Measurements from ENCODE around the gene SUGCT.
"Not testable (repeated sequence)": the region's sequence is repeated elsewhere in the genome, so short reads cannot be mapped to it uniquely, and the experiment has no call there.

Gene SUGCT

GRCh38 chr7:40587419-40587818 lies 452.6 kb downstream of the SUGCT start:
- no peak for DNase-seq

DNA sequence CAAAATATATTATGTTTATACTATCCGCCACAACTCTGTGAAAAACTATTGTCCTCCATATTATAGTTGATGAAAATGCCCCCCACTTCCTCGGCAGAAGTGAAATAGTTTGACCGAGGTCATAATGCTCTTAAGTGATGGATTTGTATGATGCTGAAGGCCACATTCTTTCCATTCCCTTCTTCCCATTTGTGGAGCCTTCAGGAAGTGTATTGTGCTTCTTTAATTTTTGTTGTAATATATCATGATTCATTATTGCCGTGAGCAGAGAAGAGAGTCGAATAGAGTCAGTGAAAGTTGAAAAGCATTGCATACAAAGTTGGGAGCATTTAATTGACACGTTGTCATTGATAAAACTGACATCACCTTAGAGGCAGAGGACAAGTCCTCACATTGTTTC lies 460.3 kb downstream of the SUGCT start:
- no peak for DNase-seq

DNA sequence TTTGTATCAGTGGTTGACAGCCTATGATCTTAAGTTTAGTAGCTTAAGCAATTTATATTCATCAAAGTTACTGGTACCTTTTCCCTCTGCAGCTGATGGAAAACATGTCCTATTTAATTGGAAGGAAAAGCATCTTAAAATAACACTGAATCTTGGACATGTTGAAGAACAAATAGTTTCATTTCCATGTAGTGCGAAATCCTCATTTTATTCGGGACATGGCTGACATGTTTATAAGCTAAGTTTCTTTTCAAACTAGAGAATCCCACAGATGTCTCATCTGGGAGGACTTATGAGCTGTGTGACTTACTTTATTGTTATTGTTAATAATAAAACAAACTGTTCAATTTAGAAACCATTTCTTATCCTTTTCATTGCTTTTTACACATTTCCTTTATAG lies 461.0 kb downstream of the SUGCT start:
- DNase-seq, result no peak

- DNase-seq, result no peak
Observed at GRCh38 chr7:40597517-40597916, 462.7 kb downstream of the SUGCT start.

DNA sequence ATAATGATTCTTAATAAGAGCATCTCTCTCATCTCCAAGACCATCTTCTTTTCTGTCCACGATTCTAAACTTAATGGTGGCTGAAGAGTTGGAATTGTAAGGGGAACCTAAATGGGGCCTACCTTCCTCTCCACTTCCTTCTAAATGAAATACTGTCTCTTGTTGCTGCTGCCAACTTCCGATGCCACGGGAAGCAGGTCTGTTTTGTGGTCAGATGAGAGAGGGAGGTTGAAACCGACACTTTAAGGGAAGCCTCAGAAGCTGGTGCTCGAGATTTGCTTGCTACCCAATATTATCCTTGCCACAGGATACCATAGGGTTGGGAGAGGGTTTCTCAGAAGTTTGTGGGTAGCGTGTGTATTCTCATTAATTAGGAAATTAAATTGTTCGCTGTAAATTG lies 464.1 kb downstream of the SUGCT start:
- no peak for DNase-seq

DNA sequence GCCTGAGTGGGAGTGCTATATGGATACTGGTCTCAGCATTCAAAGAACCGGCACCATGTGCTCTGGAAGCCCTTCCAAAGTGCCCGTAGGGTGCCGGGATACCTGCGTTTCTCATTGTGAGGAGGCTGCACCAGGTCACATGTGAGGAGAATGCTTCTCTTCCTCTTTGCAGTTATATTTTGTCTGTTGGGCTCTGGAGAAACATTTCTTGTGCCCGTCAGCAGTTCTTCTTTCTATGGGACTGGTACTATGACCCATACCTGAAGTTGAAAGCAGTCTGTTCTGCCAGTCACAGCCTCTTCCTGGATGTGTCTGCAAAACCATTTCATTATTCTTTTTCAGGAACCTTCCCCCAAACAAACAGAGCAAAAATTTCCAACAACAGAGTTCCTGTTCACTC lies 465.0 kb downstream of the SUGCT start:
- no peak for DNase-seq

- DNase-seq, result not testable (repeated sequence)
Observed at GRCh38 chr7:40602351-40602750, 467.5 kb downstream of the SUGCT start.

DNA sequence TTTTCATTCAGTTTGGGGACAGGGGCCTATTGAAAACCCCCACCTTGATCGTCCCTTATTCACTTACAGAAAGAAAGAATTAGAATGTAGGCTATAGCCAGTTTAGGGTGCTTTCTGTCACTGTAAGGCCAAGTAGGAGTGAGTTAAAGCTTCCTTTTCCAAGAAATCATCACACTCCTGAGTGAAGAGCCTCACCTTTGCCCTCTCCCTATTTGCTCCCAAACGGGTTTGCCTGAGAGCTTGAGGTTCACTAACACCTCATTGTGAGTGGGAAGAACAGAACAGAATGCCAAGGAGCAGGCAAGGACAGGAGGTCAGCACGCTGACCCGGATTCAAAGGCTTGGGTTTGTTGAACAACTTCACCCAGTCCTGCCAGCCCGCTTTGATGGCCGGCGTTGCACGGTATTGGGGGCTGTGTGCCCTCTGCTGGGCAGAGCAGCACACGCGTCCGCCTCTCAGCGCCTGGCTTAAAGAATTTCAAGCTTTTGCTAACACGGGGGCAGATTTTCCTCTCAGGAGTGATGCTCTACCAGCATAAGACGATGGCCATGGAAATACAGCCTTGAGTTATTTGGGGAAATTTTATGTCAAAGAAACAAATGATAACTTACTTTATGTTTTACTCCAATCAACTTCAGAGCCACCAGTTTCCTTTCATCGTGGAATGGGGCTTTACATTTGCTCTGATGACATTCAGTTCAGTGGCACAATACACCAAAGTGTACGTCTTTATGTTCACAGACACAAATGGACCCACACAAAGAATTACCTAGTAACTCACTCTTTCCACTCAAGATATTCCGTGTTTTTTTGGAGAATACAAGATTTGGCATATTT lies 470.0 kb downstream of the SUGCT start:
- no peak for DNase-seq

- DNase-seq, result no peak
Observed at GRCh38 chr7:40608321-40609075, 473.7 kb downstream of the SUGCT start.

- DNase-seq, result no peak
Observed at GRCh38 chr7:40610461-40610860, 475.7 kb downstream of the SUGCT start.

GRCh38 chr7:40611095-40611871 lies 476.5 kb downstream of the SUGCT start:
- no peak for DNase-seq

GRCh38 chr7:40612298-40612697 lies 477.5 kb downstream of the SUGCT start:
- no peak for DNase-seq

DNA sequence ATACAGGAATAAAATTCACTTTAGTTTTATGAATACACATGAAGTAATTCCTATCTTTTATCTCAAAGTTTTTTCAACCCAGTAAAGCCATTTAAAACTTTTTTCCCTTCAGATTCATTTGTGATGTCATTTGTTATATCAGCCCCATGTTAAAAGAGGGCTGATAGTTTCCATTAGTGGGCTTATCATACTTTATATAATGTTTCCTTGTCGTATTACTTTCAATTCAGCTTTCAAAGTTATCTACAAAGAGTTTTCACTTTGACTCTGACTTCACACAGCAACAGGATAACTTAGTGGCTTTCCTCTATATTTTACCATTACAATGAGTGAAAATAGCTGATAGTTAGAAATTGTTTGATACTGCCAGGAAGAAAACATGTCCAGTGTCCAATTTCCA lies 484.8 kb downstream of the SUGCT start:
- no peak for DNase-seq

DNA sequence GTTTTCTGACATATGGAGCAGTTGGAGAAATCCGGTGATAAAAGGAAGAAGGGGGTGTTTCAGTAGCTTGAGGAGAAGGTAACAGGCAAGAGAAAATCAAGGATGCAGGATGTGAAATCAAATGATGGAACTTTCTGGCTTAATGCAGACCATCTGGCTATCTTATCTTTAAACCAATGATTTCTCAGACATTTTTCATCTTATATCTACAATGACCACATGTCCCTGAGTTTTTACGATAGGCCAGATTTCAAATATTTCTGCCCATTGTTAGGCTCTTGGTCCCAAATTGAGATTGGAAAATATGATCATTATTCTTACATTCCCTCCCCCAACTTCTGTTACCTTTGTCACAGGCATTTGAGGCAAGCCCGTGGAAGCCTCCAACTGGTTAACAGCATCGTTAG lies 486.8 kb downstream of the SUGCT start:
- no peak for DNase-seq

DNA sequence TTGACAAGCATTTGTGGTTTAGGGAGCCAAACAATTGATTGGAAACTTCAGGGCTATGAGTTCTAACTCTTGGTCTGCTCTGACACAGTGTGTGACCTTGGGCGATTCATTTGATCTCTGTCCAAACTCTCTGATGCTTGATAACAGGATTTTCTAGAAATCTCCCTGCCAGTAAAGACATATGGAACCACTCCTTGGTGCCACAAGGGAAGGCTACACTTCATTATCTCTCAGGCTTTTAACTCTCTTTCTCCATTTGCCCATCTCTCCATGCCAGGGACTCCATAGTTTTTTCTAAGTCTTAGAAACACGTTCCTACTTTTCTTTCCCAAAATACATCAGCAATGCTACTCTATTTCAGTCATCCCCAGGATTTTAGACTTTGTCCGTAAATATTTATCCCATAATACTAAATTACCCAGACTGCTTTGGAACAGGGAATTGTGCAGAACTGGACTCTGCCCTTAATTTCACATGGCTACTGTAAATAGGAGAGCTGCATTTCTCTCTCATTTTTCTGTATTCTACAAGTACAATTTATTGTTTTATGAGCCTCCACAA lies 488.2 kb downstream of the SUGCT start:
- no peak for DNase-seq

- DNase-seq, result no peak
Observed at GRCh38 chr7:40623863-40624262, 489.1 kb downstream of the SUGCT start.

DNA sequence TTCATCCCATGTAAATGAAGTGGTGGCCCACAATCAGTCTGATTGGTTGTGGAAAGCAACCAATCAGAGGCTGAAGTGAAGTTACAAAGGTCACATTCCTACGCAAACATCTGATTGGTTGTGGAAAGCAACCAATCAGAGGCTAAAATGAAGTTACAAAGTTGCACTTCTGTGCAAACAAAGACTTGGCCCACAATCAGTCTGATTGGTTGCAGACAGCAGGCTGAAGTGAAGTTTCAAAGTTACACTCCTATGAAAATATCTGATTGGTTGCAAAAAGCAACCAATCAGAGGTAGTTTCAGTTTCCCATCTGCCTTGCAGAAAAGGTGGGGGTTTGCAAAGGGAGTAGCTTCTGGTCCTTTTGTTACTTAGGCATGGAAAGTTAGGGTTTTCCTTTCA lies 492.6 kb downstream of the SUGCT start:
- not testable (repeated sequence) for DNase-seq

DNA sequence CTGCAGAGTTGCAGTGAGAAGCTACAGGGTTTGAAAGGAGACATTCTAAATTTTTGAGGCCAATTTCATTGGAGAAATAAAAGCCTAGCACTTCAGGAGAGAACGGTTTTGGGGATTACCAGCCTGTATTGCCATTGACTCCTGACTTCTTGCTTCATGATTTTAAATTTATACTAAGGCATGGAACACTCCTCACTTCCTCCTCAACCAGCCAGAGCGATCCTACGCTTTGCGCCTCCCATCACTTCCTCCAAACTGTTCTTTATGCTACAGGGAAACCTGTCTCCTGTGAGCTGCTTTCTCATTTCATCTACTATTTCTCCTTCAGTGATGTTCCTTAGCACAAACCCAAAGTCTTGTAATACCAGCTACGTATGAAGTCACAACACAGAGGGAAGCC lies 495.1 kb downstream of the SUGCT start:
- DNase-seq, result no peak

- DNase-seq, result no peak
Observed at GRCh38 chr7:40634118-40634517, 499.3 kb downstream of the SUGCT start.

DNA sequence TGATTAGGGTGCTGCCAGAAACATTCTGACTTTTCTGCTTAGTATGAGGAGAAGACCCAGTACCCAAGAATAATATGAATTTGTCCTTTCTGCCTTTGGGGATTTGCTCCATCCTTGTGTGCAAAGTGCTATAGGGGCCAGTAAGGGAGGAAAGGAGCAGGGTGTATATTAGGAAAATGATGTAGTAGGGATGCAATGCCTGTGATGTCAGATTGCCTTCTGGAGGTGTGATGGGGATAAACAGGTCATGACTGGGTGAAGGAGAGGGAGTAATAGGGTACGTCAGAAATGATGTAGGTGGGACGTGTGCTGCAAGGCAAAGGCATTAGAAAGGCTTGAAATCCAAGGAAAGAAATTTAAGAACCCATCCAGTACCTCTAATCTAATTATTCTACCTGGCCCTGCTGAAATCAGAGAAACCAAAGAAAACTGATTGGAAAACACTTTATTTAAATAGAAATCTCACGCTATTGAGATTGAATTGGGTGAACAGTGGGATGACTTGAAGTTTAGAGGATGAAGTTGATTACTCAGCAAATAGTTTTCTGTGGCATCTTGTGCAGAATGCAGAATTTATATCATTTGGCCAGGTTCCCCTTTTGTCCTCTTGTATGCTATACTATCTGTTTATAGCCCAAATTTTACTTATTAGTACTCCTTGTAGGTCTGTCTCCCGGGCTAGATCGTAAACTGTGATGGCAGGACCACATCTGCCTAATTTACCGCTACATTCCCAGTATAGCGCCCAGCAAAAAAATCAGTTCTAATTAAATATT lies 503.9 kb downstream of the SUGCT start:
- no peak for DNase-seq

DNA sequence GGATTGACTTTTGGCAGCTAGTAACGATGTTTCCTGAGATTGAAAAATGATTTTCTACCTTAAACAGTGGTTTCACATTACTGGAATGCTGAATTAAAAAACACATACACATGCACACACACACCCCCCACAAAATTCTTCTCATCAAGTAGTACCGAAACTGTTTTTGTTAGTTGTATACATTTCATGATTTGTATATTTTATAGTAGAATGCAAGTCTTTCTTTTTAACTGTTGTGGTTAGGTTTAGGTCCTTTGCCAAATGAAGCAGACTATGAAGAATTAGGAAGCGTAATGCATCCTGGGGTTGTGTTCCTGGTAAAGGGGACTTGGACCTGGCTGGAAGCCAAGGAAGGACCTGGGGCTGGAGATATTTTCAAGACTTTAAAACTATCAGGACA lies 505.8 kb downstream of the SUGCT start:
- DNase-seq, result no peak

- no peak for DNase-seq
Observed at GRCh38 chr7:40641701-40642100, 506.9 kb downstream of the SUGCT start.

All from DMS79 (cell line).